Gastrocnemius medialis (tissue), 4 donors: ENCODE data around the gene MEGF11.

ENCODE experiments used
- POLR2A ChIP-seq, 2 donors: fragments of 450-650 bp; IDR thresholded peaks; one replicate each; pipeline ENCODE4 v1.6.1; 2017; ENCODE audit warnings: antibody characterized with exemption in 2 of 2, mild to moderate bottlenecking in 2 of 2, moderate library complexity in 2 of 2
- TF ChIP-seq, protein P1 (sequence below), 5 experiments: fragments of 450-650 bp in 3 of 5; fragments of 200-600 bp in 2 of 5; sonication (generic) in 2 of 5; IDR thresholded peaks in 4 of 5; conservative IDR thresholded peaks in 1 of 5; 1 replicate in 4 of 5; 2 replicates in 1 of 5; pipeline ENCODE4 v1.5.1; 2016 to 2019; ENCODE audit warnings: antibody characterized with exemption in 5 of 5, mild to moderate bottlenecking in 3 of 5, moderate library complexity in 3 of 5

DNA sequence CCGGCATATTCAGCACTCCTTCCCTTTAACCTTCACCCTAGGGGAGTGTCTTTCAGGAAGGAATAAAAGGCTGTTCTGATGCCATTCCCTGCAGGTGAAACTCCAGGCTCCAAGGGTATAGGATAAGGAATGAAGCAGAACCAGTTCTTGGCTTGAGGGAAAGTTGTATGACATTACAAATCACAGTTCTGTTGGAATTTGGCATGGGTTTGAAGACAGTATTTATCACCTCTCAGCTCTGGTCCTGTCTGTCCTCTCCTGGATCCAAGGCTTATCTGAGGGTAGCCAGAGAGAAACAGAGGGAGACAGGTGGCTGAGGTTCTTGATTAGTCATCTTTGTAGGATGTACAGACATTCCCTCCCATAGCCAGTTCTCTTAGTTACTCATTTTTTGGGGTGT is 347.2 kb downstream of the MEGF11 start:
- TF ChIP-seq, protein P1, sequence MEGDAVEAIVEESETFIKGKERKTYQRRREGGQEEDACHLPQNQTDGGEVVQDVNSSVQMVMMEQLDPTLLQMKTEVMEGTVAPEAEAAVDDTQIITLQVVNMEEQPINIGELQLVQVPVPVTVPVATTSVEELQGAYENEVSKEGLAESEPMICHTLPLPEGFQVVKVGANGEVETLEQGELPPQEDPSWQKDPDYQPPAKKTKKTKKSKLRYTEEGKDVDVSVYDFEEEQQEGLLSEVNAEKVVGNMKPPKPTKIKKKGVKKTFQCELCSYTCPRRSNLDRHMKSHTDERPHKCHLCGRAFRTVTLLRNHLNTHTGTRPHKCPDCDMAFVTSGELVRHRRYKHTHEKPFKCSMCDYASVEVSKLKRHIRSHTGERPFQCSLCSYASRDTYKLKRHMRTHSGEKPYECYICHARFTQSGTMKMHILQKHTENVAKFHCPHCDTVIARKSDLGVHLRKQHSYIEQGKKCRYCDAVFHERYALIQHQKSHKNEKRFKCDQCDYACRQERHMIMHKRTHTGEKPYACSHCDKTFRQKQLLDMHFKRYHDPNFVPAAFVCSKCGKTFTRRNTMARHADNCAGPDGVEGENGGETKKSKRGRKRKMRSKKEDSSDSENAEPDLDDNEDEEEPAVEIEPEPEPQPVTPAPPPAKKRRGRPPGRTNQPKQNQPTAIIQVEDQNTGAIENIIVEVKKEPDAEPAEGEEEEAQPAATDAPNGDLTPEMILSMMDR (IDR thresholded peaks at IDR 0.05 in 4 of 5, conservative IDR thresholded peaks at IDR 0.05 in 1 of 5): no peak
- no peak for TF ChIP-seq POLR2A (IDR thresholded peaks at IDR 0.05)
